Heart right ventricle (tissue), 16 donors: ENCODE measurements around the gene PRDM11. TPM values are rescaled to one million over a fixed set of nuclear protein-coding genes. Genes with fewer than 3 reads are reported as not detected.

Experiments used
- ATAC-seq, 8 donors: fragments of 200-7000 bp; cut with Tn5 transposase; one replicate each; pipeline ENCODE4 v1.9.1; 2020; ENCODE audit warnings: mild to moderate bottlenecking in 8 of 8, moderate library complexity in 8 of 8, moderate number of reproducible peaks in 1 of 8
- DNase-seq, 2 donors: peaks; one replicate each; pipeline ENCODE4 v3.0.0-alpha.2; 2020
- H3K27ac ChIP-seq, 10 donors: fragments of 200-600 bp; sonication (generic) in 2 of 10; one replicate each; pipeline versions ENCODE4 v1.5.0 to v1.8.0; 2020 to 2022; ENCODE audit warnings: mild to moderate bottlenecking in 3 of 10
- H3K27me3 ChIP-seq, 7 donors: fragments of 200-600 bp; one replicate each; pipeline ENCODE4 v1.8.0; 2021 to 2022; ENCODE audit warnings: mild to moderate bottlenecking in 2 of 7
- H3K36me3 ChIP-seq, 9 donors: fragments of 200-600 bp; sonication (generic) in 1 of 9; one replicate each; pipeline versions ENCODE4 v1.5.0 to v1.8.0; 2020 to 2022; ENCODE audit warnings: mild to moderate bottlenecking in 2 of 9
- H3K4me1 ChIP-seq, 9 donors: fragments of 200-600 bp; sonication (generic) in 1 of 9; one replicate each; pipeline versions ENCODE4 v1.5.0 to v1.8.0; 2020 to 2022; ENCODE audit warnings: mild to moderate bottlenecking in 4 of 9
- H3K4me3 ChIP-seq, 10 donors: fragments of 200-600 bp; sonication (generic) in 2 of 10; one replicate each; pipeline versions ENCODE4 v1.5.0 to v1.8.0; 2020 to 2022; ENCODE audit warnings: mild to moderate bottlenecking in 7 of 10, moderate library complexity in 2 of 10
- H3K9me3 ChIP-seq, 11 donors: fragments of 200-600 bp in 10 of 11; sonication (generic) in 2 of 11; one replicate each; pipeline versions ENCODE4 v1.5.0 to v1.8.0; 2013 to 2022; ENCODE audit warnings: mild to moderate bottlenecking in 2 of 11, control low read depth in 1 of 11, moderate library complexity in 1 of 11
- CTCF ChIP-seq, 9 donors: fragments of 200-600 bp; sonication (generic) in 2 of 9; IDR thresholded peaks; one replicate each; pipeline versions ENCODE4 v1.5.0 to v1.8.0; 2021 to 2022; ENCODE audit warnings: antibody characterized with exemption in 9 of 9, mild to moderate bottlenecking in 5 of 9, moderate library complexity in 1 of 9
- WGBS, 2 donors: extraction: QIAGEN DNeasy Blood & Tissue Kit; methylation state at CpG; one replicate each; pipeline ENCODE4 v1.1.7; 2013; ENCODE audit warnings: inconsistent platforms in 1 of 2; 5-methylcytosine and 5-hydroxymethylcytosine counted together
- intact Hi-C, 10 donors: fragments of 100-400 bp; cut with DNase I; formaldehyde crosslinking; loops; one replicate each; pipeline versions ENCODE4 v1.11.1 to v1.14.2; 2022
- polyA plus RNA-seq, 2 donors: library from polyadenylated mRNA; stranded (reverse); fragments of 200-250 nt; gene quantifications; one replicate each; pipeline ENCODE4 v1.2.3, GENCODE V29; 2013
- total RNA-seq, 10 donors: library from RNA; stranded (reverse); fragmentation: NEBNext Ultra II Directional in 3 of 10; extraction: Animal tissue kit (Norgen Biotek cat#: 25700) in 3 of 10; gene quantifications; one replicate each; pipeline versions ENCODE4 v1.2.1 to v1.2.4, GENCODE V29; 2021 to 2023
- donor health status: Arrhythmogenic right ventricular cardiomyopathy.
- donor health status: ischemic (EF 13 %, LVEDD 7.1; RV severe dilation, severe dysfunction).
- donor health status: healthy with polysubstance abuse.
- donor health status: DM: no; HTN: yes; CAD: no.
- donor health status: DM: no; HTN: no; CAD: no.
- donor health status: ischemic (EF 25% LVEDD 6.9; RV normal size, moderate dysfunction).
- donor health status: ischemic (EF 25% LVEDD 5.7; RV mildly dilated, moderate dysfunction).
- donor health status: healthy.
- donor health status: DM: yes; HTN: yes; CAD: no.
- donor health status: Ischemic cardiomyopathy.
- donor health status: ischemic (EF 35%, LVEDD 5.7; RV mildly dilated, moderate dysfunction).
- donor health status: nonischemic (EF 11% LVEDD 7.7; RV severe dilation, severe dysfunction).
- donor health status: DM: yes; HTN: yes; CAD: no.
- donor health status: PGD.
- donor health status: ischemic (EF 29% LVEDD 5.4; RV normal size, mild dysfunction).
- donor health status: nonischemic (EF 23%, LVEDD 6.1; RV moderate dilation, normal function).

PRDM11 gene
- total and polyA plus RNA-seq, 12 donors = 4.6 to 22.0 (median 14.8) TPM

GRCh38 chr11:45100339-45100738 lies 46.1 kb upstream of the PRDM11 start:
- intact Hi-C loops = loop anchor here in 4 of 10 donors (10.0 kb wide), 2 partner anchors 476 to 536 kb away; partner anchors contain the start of gene CD82 (in 1 of the 4)

GRCh38 chr11:45102361-45102809 lies 44.1 kb upstream of the PRDM11 start:
- peaks cover 0 to 25% (median 14%) of the 10 kb centered on the region in 9 donors for H3K4me1 ChIP-seq
- no peaks in the 10 kb centered on the region for H3K36me3 ChIP-seq
- DNase-seq (no peak), ATAC-seq (peak in 1 of 8 donors; percentile 2)
- 54 to 56% methylated on average over 8 of the region's 8 CpGs for WGBS, 2 donors
- peak overlapping the region in 3 of 10 donors; percentile 17 to 69 (median 24) for H3K27ac ChIP-seq
- no peak for TF ChIP-seq CTCF (IDR thresholded peaks at IDR 0.05)
- H3K9me3 ChIP-seq = no peaks in the 10 kb centered on the region
- intact Hi-C loops = loop anchor here in 5 of 10 donors (1.0 to 10.0 kb wide), 4 partner anchors 166 to 538 kb away; partner anchors contain the start of gene CD82 (in 1 of the 5)
- H3K27me3 ChIP-seq = peaks cover 0 to 7% (median 0%) of the 10 kb centered on the region in 7 donors
- no peak overlapping the region for H3K4me3 ChIP-seq

More at GRCh38 chr11:45100339-45100738, 46.1 kb upstream of the PRDM11 start:
- H3K4me1 ChIP-seq = peaks cover 0 to 20% (median 14%) of the 10 kb centered on the region in 9 donors
- no peak for TF ChIP-seq CTCF (IDR thresholded peaks at IDR 0.05)
- H3K9me3 ChIP-seq = no peaks in the 10 kb centered on the region
- no peak overlapping the region for H3K27ac ChIP-seq
- DNase-seq = no peak
- WGBS, 2 donors = 40 to 46% methylated on average over 2 of the region's 2 CpGs
- ATAC-seq = no peak
- H3K4me3 ChIP-seq = no peak overlapping the region
- no peaks in the 10 kb centered on the region for H3K36me3 ChIP-seq
- H3K27me3 ChIP-seq = peaks cover 0 to 7% (median 0%) of the 10 kb centered on the region in 7 donors

- Histone ChIP-seq H3K27me3 (peaks cover 0 to 7% (median 0%) of the 10 kb centered on the region in 7 donors), H3K4me1 (peaks cover 0 to 25% (median 11%) of the 10 kb centered on the region in 9 donors), H3K4me3 (no peak overlapping the region), H3K27ac (peak overlapping the region in 4 of 10 donors; percentile 17 to 69 (median 30)), H3K9me3 (no peaks in the 10 kb centered on the region), H3K36me3 (no peaks in the 10 kb centered on the region)
- DNase-seq (peak; percentile 57 to 62), ATAC-seq (peak; percentile 34 to 87 (median 68))
- 16 to 26% methylated on average over 8 of the region's 8 CpGs for WGBS, 2 donors
- intact Hi-C loops = loop anchor here in 8 of 10 donors (1.0 to 10.0 kb wide), 5 partner anchors 166 to 538 kb away; partner anchors contain the start of gene CD82 (in 1 of the 8)
- peak; percentile 87 to 98 (median 97) for TF ChIP-seq CTCF (IDR thresholded peaks at IDR 0.05)
These were observed 43.4 kb upstream of the PRDM11 start for GRCh38 chr11:45102810-45103621.

GRCh38 chr11:45104006-45104789 lies 42.2 kb upstream of the PRDM11 start:
- intact Hi-C loops = loop anchor here in 6 of 10 donors (2.0 to 10.0 kb wide), 5 partner anchors 165 to 539 kb away; partner anchors contain the start of gene CD82 (in 1 of the 6)
- TF ChIP-seq CTCF (IDR thresholded peaks at IDR 0.05) = no peak
- peaks cover 0 to 7% (median 0%) of the 10 kb centered on the region in 7 donors for H3K27me3 ChIP-seq
- 77 to 79% methylated on average over 6 of the region's 6 CpGs for WGBS, 2 donors
- DNase-seq = no peak
- peaks cover 0 to 25% (median 11%) of the 10 kb centered on the region in 9 donors for H3K4me1 ChIP-seq
- H3K36me3 ChIP-seq = no peaks in the 10 kb centered on the region
- no peak overlapping the region for H3K4me3 ChIP-seq
- no peak for ATAC-seq
- H3K9me3 ChIP-seq = no peaks in the 10 kb centered on the region
- H3K27ac ChIP-seq = no peak overlapping the region
